Activated T-helper 2 cell treated with anti-CD3 and anti-CD28 coated beads, Interferon-gamma antibody, Interleukin-2, Interleukin-4, amounts not matched to agents 10 μg/mL and 5 μg/mL and 100 μg/mL, durations not matched to agents 14 hours and 24 hours and 36 hours (primary cell): ENCODE data around the gene CALD1. TPM values are rescaled to one million over a fixed set of nuclear protein-coding genes. Genes with fewer than 3 reads are reported as not detected.

Experiments
- DNase-seq: peaks from one replicate; pipeline ENCODE4 v3.0.0; 2021; ENCODE audit warnings: low spot score
- H3K27ac Mint-ChIP-seq: one replicate; pipeline ENCODE4 v1.8.0; 2021; ENCODE audit warnings: mixed read lengths
- H3K27me3 Mint-ChIP-seq: one replicate; pipeline ENCODE4 v1.8.0; 2021; ENCODE audit warnings: low read depth, mixed read lengths
- H3K36me3 Mint-ChIP-seq: one replicate; pipeline ENCODE4 v1.8.0; 2021; ENCODE audit warnings: low read depth, mixed read lengths
- H3K4me1 Mint-ChIP-seq: one replicate; pipeline ENCODE4 v1.8.0; 2021; ENCODE audit warnings: low read depth, mixed read lengths
- H3K4me3 Mint-ChIP-seq: one replicate; pipeline ENCODE4 v1.8.0; 2021; ENCODE audit warnings: low read depth, mild to moderate bottlenecking, moderate library complexity, mixed read lengths
- H3K9me3 Mint-ChIP-seq: one replicate; pipeline ENCODE4 v1.8.0; 2021; ENCODE audit warnings: mixed read lengths
- intact Hi-C: fragments of 100-400 bp; cut with micrococcal nuclease; formaldehyde crosslinking; loops from one replicate; pipeline ENCODE4 v1.15.1; 2023
- total RNA-seq: library from RNA; stranded (reverse); gene quantifications from 2 replicates; pipeline ENCODE4 v1.2.3, GENCODE V29; 2022

Gene CALD1
- total RNA-seq, 1 donor from 2014 or later, result 10.1 TPM

- Mint-ChIP-seq H3K27me3 (no peaks in the 10 kb centered on the region), H3K4me1 (peaks cover 17% of the 10 kb centered on the region), H3K9me3 (no peaks in the 10 kb centered on the region), H3K36me3 (no peaks in the 10 kb centered on the region), H3K4me3 (no peak overlapping the region), H3K27ac (no peak overlapping the region)
- intact Hi-C loops, result loop anchor here (1.0 kb wide), 1 partner anchor 12 kb away; no protein-coding TSS in a partner anchor
- no peak for DNase-seq
These were observed 140.8 kb downstream of the CALD1 start for GRCh38 chr7:134920026-134920753.

- no peaks in the 10 kb centered on the region for H3K27me3 Mint-ChIP-seq
- peaks cover 17% of the 10 kb centered on the region for H3K4me1 Mint-ChIP-seq
- intact Hi-C loops, result no loop called here
- DNase-seq, result no peak
- no peak overlapping the region for H3K27ac Mint-ChIP-seq
- H3K4me3 Mint-ChIP-seq, result no peak overlapping the region
- no peaks in the 10 kb centered on the region for H3K36me3 Mint-ChIP-seq
- H3K9me3 Mint-ChIP-seq, result no peaks in the 10 kb centered on the region
These were observed 143.6 kb downstream of the CALD1 start for GRCh38 chr7:134922720-134923704.

- Mint-ChIP-seq H3K36me3 (no peaks in the 10 kb centered on the region), H3K9me3 (no peaks in the 10 kb centered on the region), H3K27me3 (no peaks in the 10 kb centered on the region), H3K4me3 (no peak overlapping the region), H3K4me1 (no peaks in the 10 kb centered on the region), H3K27ac (no peak overlapping the region)
- intact Hi-C loops, result no loop called here
- DNase-seq, result no peak
These were observed 146.3 kb downstream of the CALD1 start for GRCh38 chr7:134925766-134926165.

GRCh38 chr7:134926396-134926795, 147.0 kb downstream of the CALD1 start:
- Mint-ChIP-seq H3K4me3 (no peak overlapping the region), H3K9me3 (no peaks in the 10 kb centered on the region), H3K27me3 (no peaks in the 10 kb centered on the region), H3K4me1 (no peaks in the 10 kb centered on the region), H3K36me3 (no peaks in the 10 kb centered on the region), H3K27ac (no peak overlapping the region)
- intact Hi-C loops, result no loop called here
- no peak for DNase-seq

DNA sequence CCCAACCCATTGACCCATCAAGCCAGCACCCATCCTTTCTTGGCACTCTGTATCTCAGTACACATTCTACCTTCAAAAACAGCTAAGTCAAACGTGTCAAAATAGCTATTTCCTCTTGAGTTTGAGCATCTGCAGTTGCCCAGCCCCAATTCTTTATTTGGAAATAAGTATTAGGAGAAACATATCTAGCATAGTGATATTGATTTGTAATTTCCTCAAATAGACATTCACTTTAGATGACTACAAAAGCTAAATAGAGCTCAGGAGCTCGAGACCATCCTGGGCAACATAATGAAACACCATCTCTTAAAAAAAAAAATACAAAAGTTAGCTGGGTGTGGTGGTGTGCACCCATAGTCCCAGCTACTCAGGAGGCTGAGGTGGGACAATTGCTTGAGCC, 147.6 kb downstream of the CALD1 start:
- H3K9me3 Mint-ChIP-seq, result no peaks in the 10 kb centered on the region
- H3K27ac Mint-ChIP-seq, result no peak overlapping the region
- no peaks in the 10 kb centered on the region for H3K27me3 Mint-ChIP-seq
- no peaks in the 10 kb centered on the region for H3K4me1 Mint-ChIP-seq
- DNase-seq, result no peak
- intact Hi-C loops, result no loop called here
- H3K36me3 Mint-ChIP-seq, result no peaks in the 10 kb centered on the region
- no peak overlapping the region for H3K4me3 Mint-ChIP-seq

GRCh38 chr7:134927723-134928122, 148.3 kb downstream of the CALD1 start:
- Mint-ChIP-seq H3K4me1 (peaks cover under 1% of the 10 kb centered on the region), H3K36me3 (no peaks in the 10 kb centered on the region), H3K27ac (no peak overlapping the region), H3K4me3 (no peak overlapping the region), H3K27me3 (no peaks in the 10 kb centered on the region), H3K9me3 (no peaks in the 10 kb centered on the region)
- no peak for DNase-seq
- intact Hi-C loops, result no loop called here

GRCh38 chr7:134928554-134928953, 149.1 kb downstream of the CALD1 start:
- intact Hi-C loops, result no loop called here
- DNase-seq, result no peak
- no peaks in the 10 kb centered on the region for H3K36me3 Mint-ChIP-seq
- H3K9me3 Mint-ChIP-seq, result no peaks in the 10 kb centered on the region
- H3K4me1 Mint-ChIP-seq, result peaks cover 9% of the 10 kb centered on the region
- H3K27me3 Mint-ChIP-seq, result no peaks in the 10 kb centered on the region
- H3K27ac Mint-ChIP-seq, result no peak overlapping the region
- no peak overlapping the region for H3K4me3 Mint-ChIP-seq

- Mint-ChIP-seq H3K4me3 (no peak overlapping the region), H3K36me3 (no peaks in the 10 kb centered on the region), H3K27ac (no peak overlapping the region), H3K9me3 (no peaks in the 10 kb centered on the region), H3K4me1 (peaks cover 20% of the 10 kb centered on the region), H3K27me3 (no peaks in the 10 kb centered on the region)
- intact Hi-C loops, result no loop called here
- DNase-seq, result no peak
These were observed 152.1 kb downstream of the CALD1 start for GRCh38 chr7:134931487-134931886.

- no peak overlapping the region for H3K27ac Mint-ChIP-seq
- no peaks in the 10 kb centered on the region for H3K27me3 Mint-ChIP-seq
- intact Hi-C loops, result no loop called here
- DNase-seq, result no peak
- no peaks in the 10 kb centered on the region for H3K9me3 Mint-ChIP-seq
- H3K4me1 Mint-ChIP-seq, result peaks cover 24% of the 10 kb centered on the region
- peak overlapping the region; percentile 56 for H3K4me3 Mint-ChIP-seq
- H3K36me3 Mint-ChIP-seq, result no peaks in the 10 kb centered on the region
These were observed 153.4 kb downstream of the CALD1 start for GRCh38 chr7:134932707-134933370.

DNA sequence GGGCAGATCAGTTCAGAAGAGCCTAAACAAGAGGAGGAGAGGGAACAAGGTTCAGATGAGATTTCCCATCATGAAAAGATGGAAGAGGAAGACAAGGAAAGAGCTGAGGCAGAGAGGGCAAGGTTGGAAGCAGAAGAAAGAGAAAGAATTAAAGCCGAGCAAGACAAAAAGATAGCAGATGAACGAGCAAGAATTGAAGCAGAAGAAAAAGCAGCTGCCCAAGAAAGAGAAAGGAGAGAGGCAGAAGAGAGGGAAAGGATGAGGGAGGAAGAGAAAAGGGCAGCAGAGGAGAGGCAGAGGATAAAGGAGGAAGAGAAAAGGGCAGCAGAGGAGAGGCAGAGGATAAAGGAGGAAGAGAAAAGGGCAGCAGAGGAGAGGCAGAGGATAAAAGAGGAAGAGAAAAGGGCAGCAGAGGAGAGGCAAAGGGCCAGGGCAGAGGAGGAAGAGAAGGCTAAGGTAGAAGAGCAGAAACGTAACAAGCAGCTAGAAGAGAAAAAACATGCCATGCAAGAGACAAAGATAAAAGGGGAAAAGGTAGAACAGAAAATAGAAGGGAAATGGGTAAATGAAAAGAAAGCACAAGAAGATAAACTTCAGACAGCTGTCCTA, 154.1 kb downstream of the CALD1 start:
- H3K4me3 Mint-ChIP-seq, result peak overlapping the region; percentile 56
- no peaks in the 10 kb centered on the region for H3K36me3 Mint-ChIP-seq
- H3K4me1 Mint-ChIP-seq, result peaks cover 24% of the 10 kb centered on the region
- intact Hi-C loops, result no loop called here
- H3K27me3 Mint-ChIP-seq, result no peaks in the 10 kb centered on the region
- no peaks in the 10 kb centered on the region for H3K9me3 Mint-ChIP-seq
- H3K27ac Mint-ChIP-seq, result no peak overlapping the region
- no peak for DNase-seq

DNA sequence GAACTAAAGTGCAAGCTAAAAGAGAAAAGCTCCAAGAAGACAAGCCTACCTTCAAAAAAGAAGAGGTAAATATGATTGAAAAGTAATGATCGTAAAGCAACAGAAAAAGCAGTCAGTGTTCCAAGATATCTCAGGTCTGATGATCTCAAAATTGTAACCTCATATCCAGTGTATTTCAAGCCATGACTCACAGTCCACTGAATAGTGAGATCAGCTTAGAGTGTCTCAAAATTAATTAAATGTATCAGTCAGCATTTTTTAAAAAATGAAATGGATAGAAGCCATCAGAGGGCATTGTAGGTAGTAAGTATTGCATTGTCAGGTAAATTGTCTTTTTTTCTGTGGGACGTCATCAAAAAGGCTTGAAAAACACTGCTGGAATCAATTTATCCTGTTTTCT, 156.3 kb downstream of the CALD1 start:
- DNase-seq, result no peak
- H3K27me3 Mint-ChIP-seq, result no peaks in the 10 kb centered on the region
- no peaks in the 10 kb centered on the region for H3K9me3 Mint-ChIP-seq
- no peak overlapping the region for H3K4me3 Mint-ChIP-seq
- no peak overlapping the region for H3K27ac Mint-ChIP-seq
- peaks cover 24% of the 10 kb centered on the region for H3K4me1 Mint-ChIP-seq
- intact Hi-C loops, result no loop called here
- no peaks in the 10 kb centered on the region for H3K36me3 Mint-ChIP-seq

DNA sequence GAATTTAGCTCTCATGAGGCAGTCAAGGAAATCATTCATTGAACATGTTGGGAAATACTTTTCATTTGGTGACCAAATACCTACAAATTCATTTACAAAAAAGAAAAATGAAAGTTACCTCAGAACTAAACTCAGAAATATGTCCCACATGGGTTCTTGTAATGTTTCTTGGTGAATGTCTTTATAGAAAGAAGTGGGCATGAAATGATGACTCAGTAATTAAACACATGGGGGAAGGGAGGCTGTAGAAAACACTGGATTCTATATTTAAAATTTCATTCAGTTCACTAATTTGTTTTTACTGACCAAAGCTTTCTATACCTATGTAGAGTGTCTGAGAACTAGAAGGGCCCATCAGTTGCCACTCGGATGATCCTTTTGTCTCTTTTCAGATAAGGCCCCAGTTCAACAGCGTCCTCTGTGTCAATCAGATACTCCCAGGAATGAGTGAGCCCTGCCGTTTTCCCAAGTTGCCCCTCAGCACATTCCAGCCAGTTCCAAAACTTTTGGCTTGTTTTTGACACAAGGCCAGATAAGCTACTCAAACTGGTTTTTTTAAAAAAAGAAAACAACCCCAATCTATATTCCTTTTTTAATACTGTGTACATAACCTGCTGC, 157.6 kb downstream of the CALD1 start:
- no peaks in the 10 kb centered on the region for H3K27me3 Mint-ChIP-seq
- peaks cover 24% of the 10 kb centered on the region for H3K4me1 Mint-ChIP-seq
- H3K9me3 Mint-ChIP-seq, result no peaks in the 10 kb centered on the region
- intact Hi-C loops, result no loop called here
- no peak overlapping the region for H3K27ac Mint-ChIP-seq
- no peak overlapping the region for H3K4me3 Mint-ChIP-seq
- no peaks in the 10 kb centered on the region for H3K36me3 Mint-ChIP-seq
- no peak for DNase-seq
